HepG2 (cell line): ENCODE data around the gene TXNDC2. TPM values are rescaled to one million over a fixed set of nuclear protein-coding genes. Genes with fewer than 3 reads are reported as not detected.
A peak's percentile ranks its signal among the peaks of the same experiment; 100 is the strongest.

Experiments
- ATAC-seq: fragments of 200-7000 bp; cut with Tn5 transposase; 3 replicates; pipeline ENCODE4 v1.9.1; 2020; ENCODE audit warnings: mild to moderate bottlenecking, moderate library complexity
- BruUV-seq: library from RNA; stranded (reverse); fragments of 400-500 nt; replicated peaks from 2 replicates; lab custom pipeline; 2021; lab: Mats Ljungman, UMichigan
- CTCF ChIA-PET: fragments of 300-600 bp; formaldehyde crosslinking; extraction: SDS; loops from one replicate; lab custom pipeline; 2021; ENCODE audit warnings: low total read pairs, inconsistent platforms, low intra/inter-chr PET ratio; lab: Yijun Ruan, JAX
- POLR2A ChIA-PET: fragments of 350-600 bp; sonication (Branson Sonifier 250); formaldehyde crosslinking; loops from one replicate; lab custom pipeline; 2020; ENCODE audit warnings: antibody characterized with exemption, inconsistent platforms; lab: Yijun Ruan, JAX
- DNase-seq: peaks from one replicate; pipeline ENCODE4 v3.0.0-alpha.2; 2015; ENCODE audit warnings: low spot score
- FAIRE-seq: peaks from 3 replicates; lab custom pipeline; 2011; peaks lifted over from hg19 to GRCh38; lab: Jason Lieb, UNC
- H2AFZ ChIP-seq: one replicate; pipeline ENCODE4 v1.6.1; 2011; ENCODE audit warnings: low read length, inconsistent platforms
- H3K27ac ChIP-seq: fragments of 300-600 bp; 3 replicates; pipeline ENCODE4 v1.8.0; 2011; ENCODE audit warnings: mixed run types, mild to moderate bottlenecking, mixed read lengths, low read length, inconsistent platforms; ENCODE audit not compliant: insufficient read depth; ENCODE audit errors: extremely low read length
- H3K27me3 ChIP-seq, 2 experiments: fragments of 200-600 bp in 1 of 2; 2 replicates in 1 of 2; 3 replicates in 1 of 2; pipeline versions ENCODE4 v1.6.0 to v1.8.0; 2011; ENCODE audit warnings: low read length in 2 of 2, mild to moderate bottlenecking in 2 of 2, moderate library complexity in 2 of 2, inconsistent platforms in 1 of 2; ENCODE audit not compliant: insufficient read depth in 2 of 2, control insufficient read depth in 1 of 2
- H3K36me3 ChIP-seq, 2 experiments: fragments of 200-600 bp in 1 of 2; replicated peaks in 1 of 2; 2 replicates in 1 of 2; 3 replicates in 1 of 2; pipeline versions ENCODE4 v1.5.1 to v1.8.0; 2011; ENCODE audit warnings: low read length in 2 of 2, inconsistent platforms in 1 of 2; ENCODE audit not compliant: insufficient read depth in 2 of 2, control insufficient read depth in 1 of 2
- H3K4me1 ChIP-seq: 2 replicates; pipeline ENCODE4 v1.5.1; 2012; ENCODE audit warnings: low read length, inconsistent platforms; ENCODE audit not compliant: insufficient read depth
- H3K4me2 ChIP-seq: 2 replicates; pipeline ENCODE4 v1.6.0; 2011; ENCODE audit warnings: low read depth, low read length, inconsistent platforms
- H3K4me3 ChIP-seq, 3 experiments: fragments of 200-600 bp in 1 of 3; sonication (generic), shearing (Covaris generic) in 1 of 3; replicated peaks in 1 of 3; 2 replicates each; pipeline ENCODE4 v1.5.1; 2011 to 2016; ENCODE audit warnings: low read length in 3 of 3, inconsistent platforms in 2 of 3, low read depth in 2 of 3, mild to moderate bottlenecking in 2 of 3, control low read depth in 1 of 3, mixed read lengths in 1 of 3; ENCODE audit not compliant: insufficient read depth in 1 of 3
- H3K79me2 ChIP-seq: one replicate; pipeline ENCODE4 v1.6.1; 2011; ENCODE audit warnings: low read length, inconsistent platforms; ENCODE audit not compliant: insufficient read depth
- H3K9ac ChIP-seq: 2 replicates; pipeline ENCODE4 v1.6.0; 2011; ENCODE audit warnings: mild to moderate bottlenecking, low read depth, low read length, inconsistent platforms; ENCODE audit not compliant: insufficient read depth
- H3K9me3 ChIP-seq: 2 replicates; pipeline ENCODE4 v1.5.1; 2012; ENCODE audit warnings: mild to moderate bottlenecking, low read length
- H4K20me1 ChIP-seq: 2 replicates; pipeline ENCODE4 v1.6.0; 2011; ENCODE audit warnings: inconsistent platforms, mild to moderate bottlenecking, low read length, moderate library complexity; ENCODE audit not compliant: insufficient read depth
- BCL3 ChIP-seq: sonication (generic); formaldehyde crosslinking; IDR thresholded peaks from 2 replicates; pipeline ENCODE4 v1.5.1; 2020; ENCODE audit warnings: mild to moderate bottlenecking, missing genetic modification reagents, moderate library complexity
- CSRNP2 ChIP-seq: sonication (generic); formaldehyde crosslinking; conservative IDR thresholded peaks from 2 replicates; pipeline ENCODE4 v1.8.0; 2022; ENCODE audit warnings: low read depth, missing genetic modification reagents
- GTF3A ChIP-seq: sonication (generic); formaldehyde crosslinking; conservative IDR thresholded peaks from 2 replicates; pipeline ENCODE4 v1.4.0; 2020; ENCODE audit warnings: mild to moderate bottlenecking, missing genetic modification reagents
- HDAC1 ChIP-seq: sonication (generic); formaldehyde crosslinking; IDR thresholded peaks from 2 replicates; pipeline ENCODE4 v1.5.1; 2020; ENCODE audit warnings: mild to moderate bottlenecking, missing genetic modification reagents
- HDAC2 ChIP-seq: sonication (generic); formaldehyde crosslinking; IDR thresholded peaks from 2 replicates; pipeline ENCODE4 v1.4.0; 2020; ENCODE audit warnings: missing genetic modification reagents
- NPAS2 ChIP-seq: sonication (generic); formaldehyde crosslinking; IDR thresholded peaks from 2 replicates; pipeline ENCODE4 v1.8.0; 2022; ENCODE audit warnings: mild to moderate bottlenecking, missing genetic modification reagents, borderline replicate concordance
- PCBP1 ChIP-seq: fragments of 200-400 bp; formaldehyde crosslinking; IDR thresholded peaks from 2 replicates; pipeline ENCODE4 v1.6.1; 2017; ENCODE audit warnings: mild to moderate bottlenecking, low read depth, low read length, borderline replicate concordance
- PHF21A ChIP-seq: sonication (generic); formaldehyde crosslinking; IDR thresholded peaks from 2 replicates; pipeline ENCODE4 v1.5.0; 2020; ENCODE audit warnings: mild to moderate bottlenecking, missing genetic modification reagents
- RXRA ChIP-seq: sonication (generic); formaldehyde crosslinking; IDR thresholded peaks from 2 replicates; pipeline ENCODE4 v1.5.1; 2020; ENCODE audit warnings: missing genetic modification reagents
- SKI ChIP-seq: fragments of 450-650 bp; IDR thresholded peaks from one replicate; pipeline ENCODE4 v1.6.1; 2018; ENCODE audit warnings: mild to moderate bottlenecking; ENCODE audit not compliant: partially characterized antibody
- TAF1 ChIP-seq: sonication (generic); formaldehyde crosslinking; IDR thresholded peaks from 2 replicates; pipeline ENCODE4 v1.4.0; 2020; ENCODE audit warnings: missing genetic modification reagents
- TGIF2 ChIP-seq: IDR thresholded peaks from 2 replicates; pipeline ENCODE4 v1.6.1; 2016; ENCODE audit warnings: control low read depth, missing compliant biosample characterization
- THAP11 ChIP-seq: IDR thresholded peaks from 2 replicates; pipeline ENCODE4 v1.6.1; 2016; ENCODE audit warnings: missing biosample characterization, missing genetic modification reagents
- ZFAT ChIP-seq: sonication (generic); formaldehyde crosslinking; conservative IDR thresholded peaks from 2 replicates; pipeline ENCODE4 v1.8.1; 2023; ENCODE audit warnings: missing genetic modification reagents, inconsistent platforms
- ZMAT3 ChIP-seq: sonication (generic); formaldehyde crosslinking; conservative IDR thresholded peaks from 2 replicates; pipeline ENCODE4 v1.7.0; 2021; ENCODE audit warnings: missing genetic modification reagents
- ZNF549 ChIP-seq: sonication (generic); formaldehyde crosslinking; IDR thresholded peaks from 2 replicates; pipeline ENCODE4 v1.5.0; 2020; ENCODE audit warnings: missing genetic modification reagents
- ZNF644 ChIP-seq: IDR thresholded peaks from 2 replicates; pipeline ENCODE4 v1.6.1; 2016; ENCODE audit warnings: low read depth
- ZNF660 ChIP-seq: sonication (generic); formaldehyde crosslinking; IDR thresholded peaks from 2 replicates; pipeline ENCODE4 v1.5.1; 2020; ENCODE audit warnings: mild to moderate bottlenecking, low read depth, missing genetic modification reagents, borderline replicate concordance
- WGBS: methylation state at CpG from one replicate; pipeline ENCODE4 v1.1.6; 2017; ENCODE audit warnings: low lambda C conversion rate; 5-methylcytosine and 5-hydroxymethylcytosine counted together
- in situ Hi-C: cut with HindIII; loops from 2 replicates; pipeline ENCODE4 v1.10.0; 2017; ENCODE audit warnings: low pct_unique_long_range_greater_than_20kb; ENCODE audit not compliant: extremely low pct_ligation_motif_present
- intact Hi-C: fragments of 100-400 bp; cut with micrococcal nuclease; formaldehyde crosslinking; loops from one replicate; pipeline ENCODE4 v1.10.0; 2022; ENCODE audit not compliant: unreplicated experiment
- polyA plus RNA-seq, 8 experiments: library from polyadenylated mRNA; depleted of rRNA in 3 of 8; stranded (reverse) in 7 of 8; unstranded in 1 of 8; fragments of >200 nt; fragmentation: Illumina TruSeq in 4 of 8; extraction: Trizol in 4 of 8; gene quantifications; 2 replicates each; pipeline versions ENCODE4 v1.2.1 to v1.2.3, GENCODE V29; 2011 to 2016; ENCODE audit warnings: low read depth in 4 of 8, missing spikeins in 1 of 8, mixed read lengths in 1 of 8; ENCODE audit not compliant: insufficient read depth in 1 of 8
- total RNA-seq, 5 experiments: library from RNA; depleted of rRNA; stranded (reverse); fragments of >200 nt; fragmentation: Illumina TruSeq; extraction: Trizol; gene quantifications; 2 replicates each; pipeline ENCODE4 v1.2.3, GENCODE V29; 2016; ENCODE audit warnings: low read depth in 1 of 5
- TF ChIP-seq, protein P1 (sequence below): sonication (generic); formaldehyde crosslinking; IDR thresholded peaks from 2 replicates; pipeline ENCODE4 v1.5.1; 2020; ENCODE audit warnings: mild to moderate bottlenecking, missing genetic modification reagents, borderline replicate concordance

TXNDC2 gene
- total and polyA plus RNA-seq, 2 of the 13 experiments (the other 11 are each of a cell fraction or from before 2014, with no cell fraction given) = not detected

DNA sequence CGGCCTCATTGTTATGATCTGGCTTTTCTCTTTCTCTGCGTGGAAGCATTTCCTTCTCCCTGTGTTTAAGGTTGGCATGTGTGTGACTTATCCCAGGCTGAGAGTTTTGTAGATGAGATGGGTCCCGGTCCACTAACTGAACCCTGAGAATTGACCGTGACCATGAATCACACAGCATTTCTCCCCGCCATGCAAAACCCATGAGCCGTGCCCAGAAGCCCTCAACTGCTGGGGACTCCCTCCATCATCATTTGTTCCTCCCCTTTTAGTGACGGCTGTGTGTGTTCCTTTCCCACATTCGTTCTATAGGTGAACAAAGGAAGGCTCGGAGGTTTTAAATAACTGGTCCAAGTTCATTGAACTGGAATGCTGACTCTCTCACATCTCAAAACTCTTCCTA lies 30.1 kb upstream of the TXNDC2 start:
- Histone ChIP-seq H3K4me2 (peak overlapping the region; percentile 47), H3K36me3 (no peaks in the 10 kb centered on the region), H3K27me3 (no peaks in the 10 kb centered on the region), H3K4me3 (peak overlapping the region in 1 of 3 experiments; percentile 4; a peak in 1 of 6 replicates), H3K79me2 (no peaks in the 10 kb centered on the region), H2AFZ (no peak overlapping the region), H4K20me1 (no peaks in the 10 kb centered on the region), H3K9me3 (peaks cover 8% of the 10 kb centered on the region), H3K27ac (peak overlapping the region; percentile 69), H3K4me1 (peaks cover 33% of the 10 kb centered on the region), H3K9ac (no peak overlapping the region)
- DNase-seq (no peak), ATAC-seq (peak; percentile 78), FAIRE-seq (no peak)
- in situ Hi-C loops (no loop called here), intact Hi-C loops (no loop called here)
- ChIA-PET CTCF (no interaction called here), POLR2A (no interaction called here)
- 58% methylated on average over 9 of the region's 9 CpGs for WGBS
- no TSS peak for BruUV-seq
- TF ChIP-seq ZNF549 (CRISPR knock-in tag) (no peak), ZNF660 (CRISPR knock-in tag) (no peak), HDAC2 (CRISPR knock-in tag) (no peak), ZMAT3 (CRISPR knock-in tag) (0 out of 2 replicates have a peak, but pooled peaks have one; percentile 24), SKI (peak; percentile 39), GTF3A (no peak), PCBP1 (no peak), ZNF644 (CRISPR knock-in tag) (no peak), TAF1 (CRISPR knock-in tag) (0 out of 2 replicates have a peak, but pooled peaks have one; percentile 11), NPAS2 (no peak), HDAC1 (0 out of 2 replicates have a peak, but pooled peaks have one; percentile 0), PHF21A (CRISPR knock-in tag) (0 out of 2 replicates have a peak, but pooled peaks have one; percentile 32), BCL3 (CRISPR knock-in tag) (no peak), ZFAT (CRISPR knock-in tag) (no peak), RXRA (CRISPR knock-in tag) (no peak), THAP11 (CRISPR knock-in tag) (0 out of 2 replicates have a peak, but pooled peaks have one; percentile 5), CSRNP2 (CRISPR knock-in tag) (no peak), TGIF2 (CRISPR knock-in tag) (no peak)
- TF ChIP-seq, protein P1, sequence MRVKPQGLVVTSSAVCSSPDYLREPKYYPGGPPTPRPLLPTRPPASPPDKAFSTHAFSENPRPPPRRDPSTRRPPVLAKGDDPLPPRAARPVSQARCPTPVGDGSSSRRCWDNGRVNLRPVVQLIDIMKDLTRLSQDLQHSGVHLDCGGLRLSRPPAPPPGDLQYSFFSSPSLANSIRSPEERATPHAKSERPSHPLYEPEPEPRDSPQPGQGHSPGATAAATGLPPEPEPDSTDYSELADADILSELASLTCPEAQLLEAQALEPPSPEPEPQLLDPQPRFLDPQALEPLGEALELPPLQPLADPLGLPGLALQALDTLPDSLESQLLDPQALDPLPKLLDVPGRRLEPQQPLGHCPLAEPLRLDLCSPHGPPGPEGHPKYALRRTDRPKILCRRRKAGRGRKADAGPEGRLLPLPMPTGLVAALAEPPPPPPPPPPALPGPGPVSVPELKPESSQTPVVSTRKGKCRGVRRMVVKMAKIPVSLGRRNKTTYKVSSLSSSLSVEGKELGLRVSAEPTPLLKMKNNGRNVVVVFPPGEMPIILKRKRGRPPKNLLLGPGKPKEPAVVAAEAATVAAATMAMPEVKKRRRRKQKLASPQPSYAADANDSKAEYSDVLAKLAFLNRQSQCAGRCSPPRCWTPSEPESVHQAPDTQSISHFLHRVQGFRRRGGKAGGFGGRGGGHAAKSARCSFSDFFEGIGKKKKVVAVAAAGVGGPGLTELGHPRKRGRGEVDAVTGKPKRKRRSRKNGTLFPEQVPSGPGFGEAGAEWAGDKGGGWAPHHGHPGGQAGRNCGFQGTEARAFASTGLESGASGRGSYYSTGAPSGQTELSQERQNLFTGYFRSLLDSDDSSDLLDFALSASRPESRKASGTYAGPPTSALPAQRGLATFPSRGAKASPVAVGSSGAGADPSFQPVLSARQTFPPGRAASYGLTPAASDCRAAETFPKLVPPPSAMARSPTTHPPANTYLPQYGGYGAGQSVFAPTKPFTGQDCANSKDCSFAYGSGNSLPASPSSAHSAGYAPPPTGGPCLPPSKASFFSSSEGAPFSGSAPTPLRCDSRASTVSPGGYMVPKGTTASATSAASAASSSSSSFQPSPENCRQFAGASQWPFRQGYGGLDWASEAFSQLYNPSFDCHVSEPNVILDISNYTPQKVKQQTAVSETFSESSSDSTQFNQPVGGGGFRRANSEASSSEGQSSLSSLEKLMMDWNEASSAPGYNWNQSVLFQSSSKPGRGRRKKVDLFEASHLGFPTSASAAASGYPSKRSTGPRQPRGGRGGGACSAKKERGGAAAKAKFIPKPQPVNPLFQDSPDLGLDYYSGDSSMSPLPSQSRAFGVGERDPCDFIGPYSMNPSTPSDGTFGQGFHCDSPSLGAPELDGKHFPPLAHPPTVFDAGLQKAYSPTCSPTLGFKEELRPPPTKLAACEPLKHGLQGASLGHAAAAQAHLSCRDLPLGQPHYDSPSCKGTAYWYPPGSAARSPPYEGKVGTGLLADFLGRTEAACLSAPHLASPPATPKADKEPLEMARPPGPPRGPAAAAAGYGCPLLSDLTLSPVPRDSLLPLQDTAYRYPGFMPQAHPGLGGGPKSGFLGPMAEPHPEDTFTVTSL (CRISPR knock-in tag) = no peak; the same call in 1 of the 2 replicates
